HG02571 (cell line): ENCODE measurements around the gene PIGH.

ENCODE experiments used
- ATAC-seq: cut with Tn5 transposase; IDR thresholded peaks from one replicate; pipeline ENCODE4 v1.9.1; 2021; ENCODE audit warnings: mild to moderate bottlenecking, moderate library complexity; ENCODE audit not compliant: unreplicated experiment

Gene PIGH

GRCh38 chr14:67576216-67576955 lies 23.7 kb downstream of the PIGH start:
- ATAC-seq = no peak

GRCh38 chr14:67575684-67576083 lies 24.4 kb downstream of the PIGH start:
- ATAC-seq = no peak

- ATAC-seq = no peak
Observed at GRCh38 chr14:67574806-67575205, 25.3 kb downstream of the PIGH start.

- ATAC-seq = no peak
Observed at GRCh38 chr14:67574156-67574555, 25.9 kb downstream of the PIGH start.

- no peak for ATAC-seq
Observed at GRCh38 chr14:67573228-67574010, 26.6 kb downstream of the PIGH start.

GRCh38 chr14:67572608-67573007 lies 27.5 kb downstream of the PIGH start:
- no peak for ATAC-seq

GRCh38 chr14:67571991-67572323 lies 28.1 kb downstream of the PIGH start:
- ATAC-seq = no peak

GRCh38 chr14:67571275-67571990 lies 28.6 kb downstream of the PIGH start:
- ATAC-seq = peak; percentile 54

GRCh38 chr14:67570453-67570852 lies 29.6 kb downstream of the PIGH start:
- ATAC-seq = no peak

- ATAC-seq = no peak
Observed at GRCh38 chr14:67569651-67570290, 30.3 kb downstream of the PIGH start.

GRCh38 chr14:67569011-67569650 lies 30.9 kb downstream of the PIGH start:
- ATAC-seq = no peak

GRCh38 chr14:67567654-67568053 lies 32.4 kb downstream of the PIGH start:
- ATAC-seq = no peak

- no peak for ATAC-seq
Observed at GRCh38 chr14:67566908-67567307, 33.2 kb downstream of the PIGH start.

- ATAC-seq = no peak
Observed at GRCh38 chr14:67564236-67564635, 35.8 kb downstream of the PIGH start.

- ATAC-seq = no peak
Observed at GRCh38 chr14:67562776-67563150, 37.3 kb downstream of the PIGH start.

GRCh38 chr14:67562025-67562775 lies 37.9 kb downstream of the PIGH start:
- ATAC-seq = no peak

- ATAC-seq = no peak
Observed at GRCh38 chr14:67559639-67560038, 40.4 kb downstream of the PIGH start.

- ATAC-seq = no peak
Observed at GRCh38 chr14:67557656-67558055, 42.4 kb downstream of the PIGH start.

- ATAC-seq = no peak
Observed at GRCh38 chr14:67557118-67557517, 43.0 kb downstream of the PIGH start.

- no peak for ATAC-seq
Observed at GRCh38 chr14:67556671-67557070, 43.4 kb downstream of the PIGH start.
